Panc1 (cell line): ENCODE results near the gene ALDH3A1. TPM values are rescaled to one million over a fixed set of nuclear protein-coding genes. Genes with fewer than 3 reads are reported as not detected.

Experiments
- ATAC-seq: fragments of 200-7000 bp; cut with Tn5 transposase; 2 replicates; pipeline ENCODE4 v1.9.1; 2020; ENCODE audit warnings: mild to moderate bottlenecking, moderate library complexity
- BruUV-seq: library from RNA; stranded (reverse); fragments of 400-500 nt; replicated peaks from 2 replicates; lab custom pipeline; 2021; lab: Mats Ljungman, UMichigan
- CTCF ChIA-PET: fragments of 300-600 bp; sonication (Branson Sonifier 250); formaldehyde crosslinking; loops from one replicate; lab custom pipeline; 2022; ENCODE audit warnings: antibody characterized with exemption; lab: Charles Lee
- POLR2A ChIA-PET: fragments of 300-600 bp; sonication (Branson Sonifier 250); formaldehyde crosslinking; loops from one replicate; lab custom pipeline; 2022; ENCODE audit warnings: antibody characterized with exemption; lab: Charles Lee
- DNase-seq: peaks from one replicate; pipeline ENCODE4 v3.0.0-alpha.2; 2010; ENCODE audit warnings: low read depth, low spot score
- H3K27ac ChIP-seq: 2 replicates; pipeline ENCODE4 v1.5.1; 2011; ENCODE audit warnings: mild to moderate bottlenecking, low read length, inconsistent platforms
- H3K27me3 ChIP-seq: fragments of 200-500 bp; sonication (Bioruptor generic); 2 replicates; pipeline ENCODE4 v1.6.0; 2014; ENCODE audit warnings: low read length, inconsistent platforms; ENCODE audit not compliant: control insufficient read depth, insufficient read depth
- H3K36me3 ChIP-seq: fragments of 200-500 bp; sonication (Bioruptor generic); 2 replicates; pipeline ENCODE4 v1.5.1; 2014; ENCODE audit warnings: inconsistent platforms, mild to moderate bottlenecking, low read length, moderate library complexity; ENCODE audit not compliant: control insufficient read depth, insufficient read depth
- H3K4me1 ChIP-seq: 2 replicates; pipeline ENCODE4 v1.5.1; 2011; ENCODE audit warnings: inconsistent platforms, mild to moderate bottlenecking, low read length, moderate library complexity; ENCODE audit not compliant: control insufficient read depth, insufficient read depth
- H3K4me3 ChIP-seq, 2 experiments: 2 replicates each; pipeline ENCODE4 v1.5.1; 2011 to 2012; ENCODE audit warnings: low read depth in 2 of 2, low read length in 2 of 2, mild to moderate bottlenecking in 2 of 2, inconsistent platforms in 1 of 2, moderate library complexity in 1 of 2
- H3K9me3 ChIP-seq: fragments of 200-500 bp; sonication (Bioruptor generic); 2 replicates; pipeline ENCODE4 v1.5.1; 2014; ENCODE audit warnings: low read depth, mild to moderate bottlenecking, inconsistent platforms, low read length, moderate library complexity; ENCODE audit not compliant: control insufficient read depth, insufficient read depth
- POLR2AphosphoS5 ChIP-seq: IDR thresholded peaks from 2 replicates; pipeline ENCODE4 v1.6.1; 2012; ENCODE audit warnings: mild to moderate bottlenecking, low read depth, low read length, moderate library complexity
- REST ChIP-seq, 2 experiments: IDR thresholded peaks; 2 replicates each; pipeline ENCODE4 v1.6.1; 2011 to 2012; ENCODE audit warnings: low read depth in 2 of 2, control low read depth in 1 of 2, low read length in 1 of 2, mild to moderate bottlenecking in 1 of 2, moderate library complexity in 1 of 2; ENCODE audit not compliant: insufficient read depth in 1 of 2
- SIN3A ChIP-seq: IDR thresholded peaks from 2 replicates; pipeline ENCODE4 v1.6.1; 2012; ENCODE audit warnings: low read depth, mild to moderate bottlenecking, low read length, moderate library complexity, borderline replicate concordance; ENCODE audit not compliant: insufficient read depth
- TCF7L2 ChIP-seq: IDR thresholded peaks from 2 replicates; pipeline ENCODE4 v1.6.1; 2011; ENCODE audit warnings: mild to moderate bottlenecking, low read depth, low read length, inconsistent platforms
- in situ Hi-C: cut with HindIII; loops from 2 replicates; pipeline ENCODE4 v1.10.0; 2016; ENCODE audit warnings: low sequenced_read_pairs, low pct_unique_long_range_greater_than_20kb
- intact Hi-C: fragments of 100-400 bp; cut with micrococcal nuclease; formaldehyde crosslinking; loops from one replicate; pipeline ENCODE4 v1.10.0; 2022; ENCODE audit not compliant: unreplicated experiment
- total RNA-seq: library from RNA; stranded (reverse); gene quantifications from one replicate; pipeline ENCODE4 v1.2.1, GENCODE V29; 2021; ENCODE audit not compliant: unreplicated experiment
- TF ChIP-seq, protein P1 (sequence below): fragments of 450-650 bp; IDR thresholded peaks from 2 replicates; pipeline ENCODE4 v1.5.1; 2017; ENCODE audit warnings: mild to moderate bottlenecking

Gene ALDH3A1
- total RNA-seq, 1 experiment from 2014 or later: 0.21 TPM

DNA sequence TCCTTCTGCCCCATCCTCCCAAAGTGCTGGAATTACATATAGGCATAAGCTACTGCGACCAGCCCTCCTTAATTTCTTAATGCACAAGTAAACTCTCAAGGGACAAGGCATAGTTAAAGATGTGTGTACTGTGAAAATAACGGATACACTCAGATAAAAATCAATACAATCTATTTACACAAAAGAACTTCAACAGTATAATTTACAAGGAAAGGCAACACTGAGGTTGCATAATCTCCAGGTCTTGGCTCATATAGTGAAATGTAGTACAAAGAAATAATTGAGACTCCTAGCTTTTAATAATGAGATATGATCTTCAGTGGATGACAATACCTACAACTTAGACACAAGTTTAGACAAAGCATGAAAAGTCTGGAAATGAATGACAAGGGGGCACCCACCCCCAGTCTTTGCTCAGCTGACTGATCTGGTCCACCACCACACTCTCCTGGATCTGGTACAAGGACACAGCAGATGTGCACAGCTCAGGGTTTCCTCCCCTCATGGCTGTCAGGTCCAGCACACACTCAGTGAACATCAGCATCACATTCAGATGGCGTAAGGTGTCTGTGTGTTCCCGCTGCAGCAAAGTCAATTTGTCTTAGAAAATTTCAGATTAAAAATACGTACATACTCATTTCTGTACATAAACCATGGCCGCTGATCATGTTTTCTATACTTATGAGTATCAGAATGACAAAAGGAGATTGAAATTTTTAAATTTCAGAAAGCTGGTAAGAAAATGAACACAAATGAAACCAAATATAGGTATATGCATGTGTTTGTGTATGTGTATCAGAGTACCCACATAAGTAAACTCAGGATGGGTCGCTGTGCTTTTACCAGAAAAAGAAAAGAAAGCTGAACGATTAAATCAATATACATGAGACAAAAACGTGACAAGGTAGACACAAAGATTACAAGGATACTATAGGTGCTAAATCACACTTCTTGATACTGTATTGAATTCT, 33.7 kb upstream of the ALDH3A1 start:
- DNase-seq (no peak), ATAC-seq (no peak)
- H3K27me3 ChIP-seq: no peaks in the 10 kb centered on the region
- no peak overlapping the region for H3K27ac ChIP-seq
- intact Hi-C loops: no loop called here
- H3K36me3 ChIP-seq: no peaks in the 10 kb centered on the region; the same call in none of the 2 replicates
- no peak overlapping the region for H3K4me3 ChIP-seq
- in situ Hi-C loops: no loop called here
- ChIA-PET CTCF (interaction anchor here (0.6 kb wide), 1 partner anchor 131 kb away, joined by 3 read pairs; no protein-coding TSS in a partner anchor), POLR2A (no interaction called here)
- TF ChIP-seq SIN3A: no peak
- no peak for TF ChIP-seq TCF7L2
- no peak for TF ChIP-seq POLR2AphosphoS5
- TF ChIP-seq, protein P1, sequence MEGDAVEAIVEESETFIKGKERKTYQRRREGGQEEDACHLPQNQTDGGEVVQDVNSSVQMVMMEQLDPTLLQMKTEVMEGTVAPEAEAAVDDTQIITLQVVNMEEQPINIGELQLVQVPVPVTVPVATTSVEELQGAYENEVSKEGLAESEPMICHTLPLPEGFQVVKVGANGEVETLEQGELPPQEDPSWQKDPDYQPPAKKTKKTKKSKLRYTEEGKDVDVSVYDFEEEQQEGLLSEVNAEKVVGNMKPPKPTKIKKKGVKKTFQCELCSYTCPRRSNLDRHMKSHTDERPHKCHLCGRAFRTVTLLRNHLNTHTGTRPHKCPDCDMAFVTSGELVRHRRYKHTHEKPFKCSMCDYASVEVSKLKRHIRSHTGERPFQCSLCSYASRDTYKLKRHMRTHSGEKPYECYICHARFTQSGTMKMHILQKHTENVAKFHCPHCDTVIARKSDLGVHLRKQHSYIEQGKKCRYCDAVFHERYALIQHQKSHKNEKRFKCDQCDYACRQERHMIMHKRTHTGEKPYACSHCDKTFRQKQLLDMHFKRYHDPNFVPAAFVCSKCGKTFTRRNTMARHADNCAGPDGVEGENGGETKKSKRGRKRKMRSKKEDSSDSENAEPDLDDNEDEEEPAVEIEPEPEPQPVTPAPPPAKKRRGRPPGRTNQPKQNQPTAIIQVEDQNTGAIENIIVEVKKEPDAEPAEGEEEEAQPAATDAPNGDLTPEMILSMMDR: no peak
- TF ChIP-seq REST (IDR thresholded peaks at IDR 0.05; ENCODE audit: insufficient read depth in 1 of 2, low read depth in 2 of 2, low read length in 1 of 2): no peak
- no peaks in the 10 kb centered on the region for H3K9me3 ChIP-seq
- no peaks in the 10 kb centered on the region for H3K4me1 ChIP-seq
- no TSS peak for BruUV-seq

- DNase-seq (no peak), ATAC-seq (no peak)
- no peaks in the 10 kb centered on the region; the same call in none of the 2 replicates for H3K36me3 ChIP-seq
- no peaks in the 10 kb centered on the region for H3K4me1 ChIP-seq
- ChIA-PET CTCF (no interaction called here), POLR2A (no interaction called here)
- no TSS peak for BruUV-seq
- H3K27ac ChIP-seq: no peak overlapping the region
- no peak overlapping the region for H3K4me3 ChIP-seq
- intact Hi-C loops: no loop called here
- no peaks in the 10 kb centered on the region for H3K9me3 ChIP-seq
- TF ChIP-seq POLR2AphosphoS5 (no peak), TCF7L2 (no peak)
- TF ChIP-seq, protein P1: no peak
- no peaks in the 10 kb centered on the region for H3K27me3 ChIP-seq
- in situ Hi-C loops: no loop called here
Measured at GRCh38 chr17:19780846-19781245, 32.7 kb upstream of the ALDH3A1 start.
